SH-SY5Y (cell line): ENCODE results near the gene MAP2K3.

Experiments used
- GATA2 ChIP-seq: IDR thresholded peaks from 2 replicates; pipeline ENCODE4 v1.6.1; 2011; ENCODE audit warnings: mild to moderate bottlenecking, low read depth, low read length
- GATA3 ChIP-seq: IDR thresholded peaks from 2 replicates; pipeline ENCODE4 v1.6.1; 2011; ENCODE audit warnings: low read depth, mild to moderate bottlenecking, low read length, moderate library complexity

DNA sequence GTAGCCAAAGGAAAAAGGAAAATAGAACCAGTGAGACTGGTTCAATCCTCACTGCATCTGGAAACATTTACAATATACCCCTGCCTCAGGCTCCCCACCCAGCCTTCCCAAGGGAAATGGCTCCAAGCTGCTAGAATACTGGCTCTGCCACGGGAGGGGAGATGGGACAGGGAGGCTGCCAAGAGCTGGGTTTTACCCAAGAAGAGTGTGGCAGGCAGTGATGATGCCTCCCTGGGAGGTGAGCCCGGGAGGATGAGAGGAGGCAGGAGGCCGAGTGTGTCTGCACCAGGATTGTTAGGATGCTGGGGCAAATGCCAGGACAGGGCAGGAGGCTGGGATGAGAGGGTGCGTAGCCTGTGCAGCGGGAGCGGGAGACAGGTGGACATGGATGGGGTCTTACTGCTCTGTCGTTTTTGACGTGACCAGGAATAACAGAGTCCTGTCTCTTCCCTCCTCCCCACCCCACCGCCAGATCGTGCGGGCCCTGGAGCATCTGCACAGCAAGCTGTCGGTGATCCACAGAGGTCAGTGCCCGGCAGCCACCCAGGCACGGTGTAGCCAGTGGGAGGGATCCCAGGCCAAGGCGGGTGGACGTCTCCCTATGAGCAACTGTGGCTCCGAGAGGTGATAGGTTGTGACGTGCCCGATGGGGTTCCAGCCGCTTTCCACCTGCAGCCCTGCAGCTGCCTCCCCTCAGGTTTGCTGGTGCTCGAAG lies 18.4 kb downstream of the MAP2K3 start:
- TF ChIP-seq GATA2 (no peak), GATA3 (no peak)
